Ovary (tissue), 3 donors: Measurements from ENCODE around the gene HADHA.

ENCODE experiments used
- POLR2A ChIP-seq: fragments of 450-650 bp; IDR thresholded peaks from one replicate; pipeline ENCODE4 v1.6.1; 2017; ENCODE audit warnings: antibody characterized with exemption, mild to moderate bottlenecking, moderate library complexity
- TF ChIP-seq, protein P1 (sequence below), 3 donors: fragments of 450-650 bp in 2 of 3; fragments of 200-600 bp in 1 of 3; IDR thresholded peaks; one replicate each; pipeline versions ENCODE4 v1.5.1 to v1.8.0; 2016 to 2022; ENCODE audit warnings: antibody characterized with exemption in 3 of 3, mild to moderate bottlenecking in 1 of 3
- donor health status: DM: no; HTN: no; CAD: no.

DNA sequence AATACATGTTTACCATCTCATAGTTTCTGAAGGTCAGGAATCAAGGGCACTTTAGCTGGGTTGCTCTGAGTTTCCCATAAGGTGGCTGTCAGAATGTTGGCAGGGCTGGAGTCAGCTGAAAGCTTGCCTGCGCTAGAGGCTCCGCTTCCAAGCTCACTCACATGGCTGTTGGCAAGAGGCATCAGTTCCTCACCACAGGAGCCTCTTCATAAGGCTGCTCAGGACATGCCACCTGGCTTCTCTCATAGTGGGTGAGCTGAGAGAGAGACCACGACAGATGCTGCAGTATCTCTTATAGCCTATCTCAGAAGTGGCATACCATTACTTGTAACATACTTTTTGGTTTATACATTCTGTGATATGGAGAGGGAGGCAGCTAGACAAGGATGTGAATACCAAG, 7.5 kb upstream of the HADHA start:
- TF ChIP-seq, protein P1, sequence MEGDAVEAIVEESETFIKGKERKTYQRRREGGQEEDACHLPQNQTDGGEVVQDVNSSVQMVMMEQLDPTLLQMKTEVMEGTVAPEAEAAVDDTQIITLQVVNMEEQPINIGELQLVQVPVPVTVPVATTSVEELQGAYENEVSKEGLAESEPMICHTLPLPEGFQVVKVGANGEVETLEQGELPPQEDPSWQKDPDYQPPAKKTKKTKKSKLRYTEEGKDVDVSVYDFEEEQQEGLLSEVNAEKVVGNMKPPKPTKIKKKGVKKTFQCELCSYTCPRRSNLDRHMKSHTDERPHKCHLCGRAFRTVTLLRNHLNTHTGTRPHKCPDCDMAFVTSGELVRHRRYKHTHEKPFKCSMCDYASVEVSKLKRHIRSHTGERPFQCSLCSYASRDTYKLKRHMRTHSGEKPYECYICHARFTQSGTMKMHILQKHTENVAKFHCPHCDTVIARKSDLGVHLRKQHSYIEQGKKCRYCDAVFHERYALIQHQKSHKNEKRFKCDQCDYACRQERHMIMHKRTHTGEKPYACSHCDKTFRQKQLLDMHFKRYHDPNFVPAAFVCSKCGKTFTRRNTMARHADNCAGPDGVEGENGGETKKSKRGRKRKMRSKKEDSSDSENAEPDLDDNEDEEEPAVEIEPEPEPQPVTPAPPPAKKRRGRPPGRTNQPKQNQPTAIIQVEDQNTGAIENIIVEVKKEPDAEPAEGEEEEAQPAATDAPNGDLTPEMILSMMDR (IDR thresholded peaks at IDR 0.05) = no peak
- no peak for TF ChIP-seq POLR2A
